Renal cortical epithelial cell (primary cell): ENCODE results near the gene TYW1. TPM values are rescaled to one million over a fixed set of nuclear protein-coding genes. Genes with fewer than 3 reads are reported as not detected.
A peak's percentile ranks its signal among the peaks of the same experiment; 100 is the strongest.
"Not testable (repeated sequence)": the region's sequence is repeated elsewhere in the genome, so short reads cannot be mapped to it uniquely, and the experiment has no call there.

Experiments
- DNase-seq: peaks from one replicate; pipeline ENCODE4 v3.0.0-alpha.2; 2011; ENCODE audit warnings: low read depth
- total RNA-seq: library from RNA; depleted of rRNA; stranded (reverse); fragments of >200 nt; gene quantifications from 2 replicates; pipeline ENCODE4 v1.2.3, GENCODE V29; 2014

The TYW1 gene
- total RNA-seq, 1 donor from 2014 or later, result 28.2 TPM

DNA sequence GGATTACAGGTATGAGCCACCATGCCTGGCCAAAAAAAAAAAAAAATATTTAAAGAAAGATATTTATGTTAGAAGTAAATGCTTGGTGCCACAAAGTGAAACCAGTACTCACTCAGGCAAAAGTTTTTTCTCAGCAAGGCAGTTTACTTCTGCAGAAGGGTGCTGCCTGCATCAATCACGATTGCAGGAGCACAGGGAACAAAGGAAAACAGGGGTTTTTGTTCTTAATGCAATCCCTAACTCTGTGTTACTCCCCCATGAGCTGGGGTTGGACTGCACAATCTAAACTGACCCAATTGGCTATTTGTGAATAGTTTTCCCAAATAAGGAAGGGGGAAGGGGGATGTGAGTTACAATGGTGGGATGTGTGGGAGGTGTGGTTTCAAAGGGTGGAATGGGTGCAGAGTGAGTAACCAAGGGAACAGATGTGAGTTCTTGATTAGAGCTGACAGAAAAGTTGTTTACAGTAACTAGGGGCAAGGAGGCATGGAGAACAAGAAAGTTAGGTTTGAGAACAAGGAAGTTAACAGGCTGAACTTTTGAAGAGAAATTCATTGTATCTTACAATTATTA is 255.4 kb downstream of the TYW1 start:
- no peak for DNase-seq

DNA sequence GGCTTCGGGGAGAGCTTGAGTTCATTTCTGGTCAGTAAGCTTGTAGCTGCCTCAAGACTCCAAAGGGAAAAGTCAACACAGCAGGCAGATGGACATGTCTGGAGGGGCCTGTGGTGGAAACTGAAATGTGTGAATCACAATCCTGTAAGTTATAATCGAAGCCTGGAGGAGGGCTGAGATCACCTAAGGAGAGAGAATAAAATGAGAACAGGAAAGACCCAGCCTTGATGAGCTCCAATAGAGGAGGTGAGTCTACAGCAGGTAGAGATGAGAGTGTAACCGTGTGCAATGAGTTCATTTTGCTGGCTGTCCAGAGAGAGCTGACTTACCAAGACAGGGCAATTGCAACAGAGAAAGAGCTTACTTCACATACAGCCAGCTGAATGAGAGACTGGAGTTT is 258.4 kb downstream of the TYW1 start:
- DNase-seq, result not testable (repeated sequence)

DNA sequence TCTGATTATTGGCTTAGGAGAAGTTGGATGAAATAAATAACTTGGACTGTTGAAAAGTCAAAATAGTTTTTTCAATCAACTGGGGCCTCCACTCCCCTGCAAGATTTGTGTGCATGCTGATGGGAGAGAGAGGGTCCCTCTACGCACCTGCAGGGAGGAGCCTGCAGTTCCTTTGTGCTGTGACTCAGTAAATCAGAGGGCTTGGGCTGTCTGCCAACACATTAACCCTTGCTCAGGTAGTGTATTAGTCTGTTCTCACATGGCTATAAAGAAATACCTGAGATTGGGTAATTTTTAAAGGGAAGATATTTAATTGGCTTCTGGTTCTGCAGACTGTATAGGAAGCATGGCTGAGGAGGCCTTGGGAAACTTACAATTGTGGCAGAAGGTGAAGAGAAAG is 261.1 kb downstream of the TYW1 start:
- DNase-seq, result peak; percentile 49

DNA sequence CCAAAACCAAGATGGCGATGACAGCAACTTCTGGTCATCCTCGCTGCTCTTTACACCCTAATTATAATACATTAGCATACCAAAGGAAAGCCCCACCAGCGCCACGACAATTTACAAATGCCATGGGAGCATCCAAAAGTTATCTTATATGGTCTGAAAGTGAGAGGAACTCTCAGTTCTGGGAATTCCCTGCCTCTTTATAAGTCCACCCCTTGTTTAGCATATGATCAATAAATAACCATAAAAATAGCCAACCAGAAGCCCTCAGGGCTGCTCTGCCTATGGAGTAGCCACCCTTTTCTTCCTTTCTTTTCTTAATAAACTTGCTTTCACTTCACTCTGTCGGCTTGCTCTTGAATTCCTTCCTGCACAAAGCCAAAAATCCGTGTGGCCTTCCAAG is 262.7 kb downstream of the TYW1 start:
- DNase-seq, result not testable (repeated sequence)

DNA sequence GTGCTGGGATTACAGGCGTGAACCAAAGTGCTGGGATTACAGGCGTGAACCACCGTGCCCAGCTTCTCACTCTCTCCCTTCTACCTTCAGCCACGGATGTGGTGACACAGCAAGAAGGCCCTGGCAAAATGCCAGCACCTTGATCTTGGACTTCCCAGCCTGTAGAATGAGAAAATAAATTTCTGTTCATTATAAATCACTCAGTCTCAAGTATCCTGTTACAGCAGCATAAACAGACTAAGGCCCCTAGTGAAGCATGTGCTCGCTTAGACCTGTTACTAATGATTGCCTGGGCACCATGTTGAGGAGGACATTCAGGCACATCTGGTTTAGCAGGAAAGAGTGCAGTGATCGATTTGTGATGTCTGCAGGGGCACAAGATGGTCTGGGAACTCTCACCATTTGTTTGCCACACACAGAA is 263.5 kb downstream of the TYW1 start:
- DNase-seq, result not testable (repeated sequence)

DNA sequence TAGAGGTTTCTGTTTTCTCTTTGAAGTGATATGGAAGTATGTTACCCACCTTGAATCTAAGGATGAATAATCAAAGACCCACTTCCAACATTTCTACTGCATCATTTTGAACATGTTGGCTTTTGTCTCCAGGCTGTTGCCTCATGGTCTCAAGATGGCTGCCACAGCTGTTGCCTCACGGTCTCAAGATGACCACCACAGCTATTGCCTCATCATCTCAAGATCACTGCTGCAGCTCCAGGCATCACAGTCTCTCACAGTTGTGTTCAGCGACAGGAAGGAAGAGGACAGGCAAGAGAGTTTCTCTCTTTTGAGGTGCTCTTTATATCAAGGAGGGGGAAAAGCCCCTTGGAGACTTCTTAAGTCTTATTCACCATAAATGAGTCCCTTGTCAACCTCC is 267.4 kb downstream of the TYW1 start:
- DNase-seq, result not testable (repeated sequence)

DNA sequence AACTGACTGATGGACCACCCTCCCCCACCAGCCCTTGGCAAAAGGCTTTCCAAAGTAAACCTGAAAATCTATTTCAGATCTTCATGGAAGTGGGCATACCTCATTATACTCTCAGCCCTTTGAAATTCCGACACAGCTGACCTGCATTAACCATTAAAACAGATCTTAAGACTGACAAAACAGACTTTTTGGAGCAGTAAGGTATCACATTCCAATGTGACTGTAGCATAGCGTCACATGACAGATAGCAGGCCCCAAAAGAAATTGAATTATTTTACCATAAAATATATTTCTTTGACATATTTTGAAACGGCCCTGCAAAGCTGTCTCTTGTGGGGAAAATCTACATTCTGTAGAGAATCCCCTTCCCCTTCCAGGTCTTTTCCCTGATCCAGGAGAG is 269.4 kb downstream of the TYW1 start:
- DNase-seq, result not testable (repeated sequence)

DNA sequence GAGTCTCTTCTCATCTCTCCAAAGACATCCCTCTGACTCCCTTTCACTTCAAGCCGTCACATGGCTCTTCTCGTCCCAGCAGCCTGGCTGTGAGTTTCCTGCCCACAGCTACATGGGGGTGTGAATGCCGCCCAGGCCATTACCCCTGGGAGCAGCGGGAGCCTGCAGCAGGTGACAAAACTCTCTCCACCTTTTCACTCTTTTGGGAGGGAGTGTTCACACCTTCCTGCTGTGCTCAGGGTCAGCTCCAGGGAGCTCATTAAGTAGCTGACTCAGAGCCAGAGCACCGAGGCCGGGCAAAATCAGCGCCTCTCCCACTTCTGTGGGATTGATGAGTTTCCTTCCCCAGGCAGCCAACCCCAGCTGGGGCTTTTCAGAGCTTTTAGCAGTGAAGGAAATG is 271.3 kb downstream of the TYW1 start:
- peak; percentile 52 for DNase-seq

DNA sequence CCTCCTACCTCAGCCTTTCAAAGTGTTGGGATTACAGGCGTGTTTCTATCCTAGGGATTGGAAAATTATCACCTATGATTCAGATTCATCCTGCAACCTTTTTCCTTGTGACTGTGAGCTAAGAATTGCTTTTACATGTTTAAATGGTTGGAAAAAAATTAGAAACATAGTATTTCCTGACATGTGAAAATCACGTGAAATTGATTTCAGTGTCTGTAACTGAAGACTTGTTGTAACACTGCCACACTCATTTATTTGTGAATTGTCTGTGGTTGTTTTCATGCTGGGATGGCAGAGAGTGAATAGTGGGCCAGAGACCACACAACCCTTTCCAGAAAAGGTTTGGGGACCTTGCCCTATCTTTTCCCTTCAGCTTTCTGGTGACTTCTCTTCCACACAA is 273.3 kb downstream of the TYW1 start:
- DNase-seq, result not testable (repeated sequence)

Other genes starting within 250 kb of the TYW1 start
- 82.5 and 114 TPM in 2 replicates for gene TMEM248, start 75.6 kb upstream of the TYW1 start, total RNA-seq
- gene SBDS, start 1.2 kb upstream of the TYW1 start, total RNA-seq, result 117 and 130 TPM in 2 replicates